Hippocampal formation (tissue), 2 donors: ENCODE results near the gene THRB.

Source experiments
- DNase-seq, 2 donors: peaks; one replicate each; lab custom pipeline; 2025; lab: John Stamatoyannopoulos, UW

THRB gene

GRCh38 chr3:24225385-24225950 lies 269.2 kb downstream of the THRB start:
- no peak for DNase-seq

- no peak for DNase-seq
These were observed 269.8 kb downstream of the THRB start for GRCh38 chr3:24224666-24225384.

DNA sequence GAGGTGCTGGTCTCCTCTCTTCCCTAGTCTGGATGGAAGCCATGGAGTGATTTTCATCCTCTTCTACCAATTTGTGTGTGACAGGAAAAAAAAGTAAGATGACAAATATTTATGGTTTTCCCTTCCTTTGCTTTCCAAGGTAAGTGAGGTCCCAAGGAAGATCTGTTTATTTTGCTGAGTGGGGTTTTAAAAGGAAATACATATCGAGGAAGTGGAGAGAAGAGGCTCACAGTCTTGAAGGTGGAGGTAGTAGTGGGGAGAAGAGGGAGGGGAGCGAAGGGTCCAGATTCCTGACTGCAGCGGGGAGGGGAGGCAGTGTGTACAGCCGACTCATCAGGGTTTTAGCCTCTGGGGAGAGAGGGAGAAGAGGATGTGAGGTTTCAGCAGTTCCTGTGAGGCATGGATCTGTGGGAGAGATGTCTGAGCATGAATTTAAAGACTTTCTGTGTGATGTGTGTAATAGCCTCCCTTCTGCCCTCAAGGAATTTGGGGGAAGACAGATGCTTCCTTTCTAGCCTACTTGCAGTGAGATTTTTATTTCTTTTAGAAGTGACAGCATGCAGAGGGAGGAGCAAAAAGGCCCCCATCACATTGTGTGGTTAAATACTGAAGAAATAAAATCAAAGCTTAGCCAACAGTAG lies 272.4 kb downstream of the THRB start:
- DNase-seq = no peak

DNA sequence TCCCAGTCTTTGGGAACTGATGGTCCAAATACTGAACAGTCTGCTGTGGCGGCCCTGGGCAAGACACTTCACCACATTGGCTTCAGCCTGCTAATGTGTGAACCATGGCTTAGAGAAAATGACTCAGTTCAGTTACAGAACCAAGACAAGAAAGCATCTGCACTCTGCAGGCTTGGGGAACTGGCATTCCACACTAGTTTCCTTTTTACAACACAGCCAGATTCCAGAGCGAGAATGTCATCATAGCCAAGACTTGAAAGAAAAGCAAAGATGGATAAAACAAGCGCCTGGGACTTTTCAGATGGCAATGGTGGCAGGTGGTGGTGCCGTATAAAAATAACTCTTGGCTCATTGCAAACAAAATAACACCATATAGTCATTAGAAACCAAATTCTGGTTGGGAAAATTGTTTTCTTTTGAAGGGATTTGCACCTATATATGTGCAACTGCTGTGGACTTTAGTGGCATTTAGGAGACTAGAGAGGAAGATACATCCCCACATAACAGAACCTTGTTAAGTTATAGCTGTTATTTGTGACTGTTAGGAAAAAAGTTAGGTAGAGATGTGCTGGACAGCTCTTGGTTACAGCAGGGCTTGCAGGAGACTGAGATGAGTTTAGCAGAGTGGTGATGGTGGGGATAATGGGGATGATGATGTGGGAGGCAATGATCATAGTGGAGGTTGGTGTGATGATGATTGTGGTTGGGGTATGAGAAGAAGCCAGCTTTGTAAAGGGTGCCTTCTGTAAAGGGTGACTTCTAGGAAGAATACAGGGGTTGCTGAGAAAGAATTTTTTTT lies 273.6 kb downstream of the THRB start:
- DNase-seq = peak in 1 of 2 donors; percentile 42

- no peak for DNase-seq
These were observed 279.1 kb downstream of the THRB start for GRCh38 chr3:24215502-24215901.

- no peak for DNase-seq
These were observed 283.3 kb downstream of the THRB start for GRCh38 chr3:24211381-24211780.

GRCh38 chr3:24202071-24202470 lies 292.6 kb downstream of the THRB start:
- DNase-seq = no peak

DNA sequence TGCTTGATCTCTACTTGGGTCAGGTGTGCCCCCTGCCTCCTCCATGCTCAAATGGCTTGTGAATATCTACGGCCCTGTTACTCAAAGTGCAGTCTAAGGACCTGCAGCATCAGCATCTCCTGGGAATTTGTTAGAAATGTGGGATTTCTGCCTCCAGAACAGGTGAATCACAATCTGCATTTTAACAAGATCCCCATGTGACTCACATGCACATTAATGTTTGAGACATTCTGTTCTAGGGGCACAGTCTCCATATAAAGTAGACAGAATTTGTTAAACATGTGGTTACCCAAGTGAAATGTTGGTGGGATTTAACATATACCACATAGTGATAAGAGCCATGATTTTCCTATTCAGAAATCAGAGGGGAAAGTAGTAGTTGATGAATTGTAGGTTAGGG lies 293.3 kb downstream of the THRB start:
- no peak for DNase-seq

DNA sequence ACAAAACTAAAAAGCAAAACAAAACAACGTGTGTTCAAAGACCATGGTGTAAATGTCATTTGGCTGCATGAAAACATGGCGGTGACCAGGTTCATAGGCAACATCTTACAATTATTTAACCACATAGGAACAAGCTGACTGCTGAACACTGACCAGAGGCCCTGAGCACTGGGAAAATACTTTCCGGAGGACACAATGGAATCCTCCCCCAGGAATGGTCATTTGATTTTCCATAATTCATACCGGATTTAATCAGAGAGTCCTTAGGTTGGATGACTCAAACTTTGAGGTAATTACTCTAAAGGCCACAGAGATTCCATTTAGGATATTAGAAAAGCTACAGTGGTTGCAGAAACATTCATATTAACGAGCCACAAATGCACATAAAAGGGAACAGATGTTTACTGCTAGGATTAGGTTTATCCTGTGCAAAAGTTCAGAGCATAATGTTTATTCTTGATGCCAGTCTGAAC lies 294.8 kb downstream of the THRB start:
- no peak for DNase-seq

DNA sequence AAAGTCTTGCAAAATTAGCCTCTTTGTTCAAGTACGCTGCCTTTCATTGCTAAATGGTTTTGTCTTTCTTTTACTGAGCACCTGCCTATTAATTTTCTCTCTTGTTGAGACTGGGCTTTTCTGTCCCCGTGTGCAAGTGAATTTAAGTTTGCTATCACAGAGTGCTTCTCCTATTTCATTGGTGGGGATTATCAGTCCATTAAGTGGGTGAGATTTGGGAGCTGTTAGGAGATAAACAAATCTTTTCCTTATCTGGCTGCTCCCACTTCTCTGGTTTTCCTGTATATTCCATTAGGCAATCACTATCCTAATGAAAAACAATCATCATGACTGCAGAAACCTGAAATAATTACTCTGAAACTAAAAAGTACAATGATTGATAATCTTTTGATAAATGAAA lies 295.4 kb downstream of the THRB start:
- DNase-seq = no peak

DNA sequence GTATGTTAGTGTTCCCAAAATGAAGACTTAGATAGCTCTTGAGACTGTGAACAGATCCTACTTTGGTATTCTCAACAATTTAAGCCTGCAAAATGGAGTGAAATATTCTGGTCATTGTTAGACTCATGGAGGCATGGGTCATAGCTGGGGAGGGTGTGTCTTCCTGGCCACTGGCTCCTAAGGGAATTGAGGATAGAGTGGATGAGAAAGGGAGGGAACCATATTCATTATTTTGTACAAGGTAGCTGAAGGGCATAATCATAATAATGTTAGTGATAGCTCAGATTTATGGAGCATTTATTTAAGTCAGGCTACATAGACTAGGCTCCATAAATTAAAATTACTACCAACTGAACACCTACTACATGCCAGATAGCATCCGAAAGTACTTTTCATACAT lies 295.9 kb downstream of the THRB start:
- DNase-seq = no peak

GRCh38 chr3:24197809-24198208 lies 296.8 kb downstream of the THRB start:
- DNase-seq = no peak

DNA sequence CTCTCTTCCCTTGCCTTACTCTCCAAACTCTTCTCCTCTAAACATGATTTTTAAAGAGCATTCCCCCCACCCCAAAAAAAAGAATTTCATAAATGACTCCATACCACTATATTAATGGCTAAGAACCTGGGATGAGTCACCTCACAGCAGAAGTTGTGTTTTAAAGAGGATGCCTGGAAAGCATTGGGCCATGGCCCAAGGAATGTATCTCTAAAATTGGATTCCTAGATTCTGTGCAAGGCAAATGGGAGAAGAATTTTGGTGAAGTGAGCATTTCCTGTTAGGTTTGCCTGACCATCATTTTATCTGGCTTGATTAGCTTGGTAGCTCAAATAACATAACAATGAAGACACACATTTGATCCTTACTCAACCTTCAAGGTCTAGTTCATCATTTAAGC lies 298.1 kb downstream of the THRB start:
- no peak for DNase-seq

DNA sequence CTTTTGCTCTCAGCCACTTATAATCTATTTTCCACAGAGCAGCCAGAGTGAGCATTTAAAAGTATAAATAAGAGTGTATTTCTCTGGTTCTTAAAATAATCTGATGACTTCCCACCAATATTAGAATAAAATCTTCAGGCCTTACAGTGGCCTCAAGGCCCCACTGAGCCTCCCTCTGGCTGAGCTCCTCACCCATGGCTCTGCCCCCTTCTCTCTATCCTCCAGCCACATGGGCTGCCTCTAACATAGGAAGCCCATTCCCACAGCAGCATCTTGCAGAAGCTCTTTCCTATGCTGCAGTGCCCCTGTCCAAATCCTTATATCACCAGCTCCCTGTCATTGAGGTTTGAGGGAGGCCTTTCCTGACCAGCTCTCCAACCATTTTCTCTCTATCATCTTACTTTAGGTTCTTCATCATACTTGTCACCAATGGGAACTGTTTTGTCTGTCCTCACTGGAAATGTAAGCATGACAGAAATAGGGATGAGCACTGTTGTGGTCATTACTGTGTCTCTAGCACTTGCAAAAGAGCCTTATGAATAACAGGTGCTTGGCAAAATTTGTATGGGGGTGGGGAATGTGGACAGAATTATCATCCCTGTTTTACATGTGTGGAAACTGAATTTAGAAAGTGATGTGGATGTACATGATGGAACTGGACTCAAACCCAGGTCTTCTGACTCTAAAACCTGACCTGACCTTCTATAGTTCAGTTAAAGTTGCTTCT lies 299.0 kb downstream of the THRB start:
- DNase-seq = no peak

- no peak for DNase-seq
These were observed 302.1 kb downstream of the THRB start for GRCh38 chr3:24192469-24193056.

DNA sequence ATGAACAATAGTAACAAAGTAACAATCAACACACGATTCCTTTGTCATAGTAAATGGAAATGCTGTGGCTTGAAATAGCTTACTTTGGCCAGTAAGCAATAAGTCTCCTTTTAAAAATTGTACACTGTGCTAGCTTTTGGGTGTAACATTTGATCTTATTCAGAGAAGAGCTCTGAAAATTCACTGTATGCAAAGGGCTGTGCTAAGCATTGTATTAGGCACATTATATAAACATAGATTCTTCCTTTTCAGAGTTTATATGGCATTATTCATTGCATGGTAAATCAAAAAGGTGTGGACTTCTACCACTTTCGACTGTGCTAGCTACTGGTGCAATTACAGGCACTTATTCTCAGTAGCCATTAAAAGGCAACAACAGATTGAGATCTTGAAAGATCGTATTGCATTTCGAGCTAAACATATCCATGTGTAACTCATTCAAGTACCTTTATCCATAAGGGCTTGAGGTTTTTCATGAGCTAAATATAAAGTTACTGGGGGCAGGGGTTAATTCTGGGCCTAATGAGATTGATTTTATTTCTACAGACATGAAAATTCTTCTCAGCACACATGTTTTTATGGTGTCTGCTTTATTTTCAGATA lies 302.7 kb downstream of the THRB start:
- DNase-seq = no peak

- DNase-seq = no peak
These were observed 304.4 kb downstream of the THRB start for GRCh38 chr3:24190256-24190655.

GRCh38 chr3:24185738-24186384 lies 308.8 kb downstream of the THRB start:
- peak; percentile 20 to 42 for DNase-seq

DNA sequence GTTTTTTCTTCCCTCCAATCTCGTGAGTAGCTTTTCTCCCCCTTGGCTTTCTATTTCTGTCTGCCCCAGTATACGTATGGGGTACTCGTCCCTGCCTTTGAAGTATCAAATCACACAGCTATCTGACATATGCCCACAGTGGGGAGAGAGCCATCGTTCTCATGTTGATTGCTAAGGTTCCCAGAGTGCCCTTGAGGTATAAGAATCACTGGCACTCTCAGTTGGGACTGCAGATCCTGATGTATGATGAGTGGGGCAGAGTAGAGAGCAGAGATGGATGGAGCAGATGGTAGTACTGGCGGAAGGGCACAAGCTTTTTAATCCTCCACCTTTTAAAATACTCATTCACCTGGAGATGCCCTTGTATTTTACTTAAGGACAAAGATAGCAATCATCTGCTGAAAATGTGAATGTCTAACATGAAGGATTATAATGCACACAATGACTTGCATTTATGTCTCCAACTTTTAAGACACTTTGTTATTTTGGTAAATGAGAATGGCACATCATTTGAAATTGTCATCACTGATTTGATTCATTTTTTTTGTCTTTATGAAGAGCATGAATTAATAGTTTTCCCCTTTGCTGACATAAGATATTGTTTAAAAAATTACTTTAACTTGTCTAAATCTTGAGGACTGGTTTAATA lies 310.0 kb downstream of the THRB start:
- no peak for DNase-seq

GRCh38 chr3:24182756-24183155 lies 311.9 kb downstream of the THRB start:
- DNase-seq = no peak
